ENCODE results near the gene MSI2. TPM values are rescaled to one million over a fixed set of nuclear protein-coding genes. Genes with fewer than 3 reads are reported as not detected.

The MSI2 gene
- total RNA-seq, 4 donors from 2014 or later = 14.9 to 24.4 (median 19.8) TPM

- no peak for TF ChIP-seq CTCF (IDR thresholded peaks at IDR 0.05)
- DNase-seq (ENCODE audit: low spot score) = no peak
- no peak for ATAC-seq (ENCODE audit: low FRiP score)
Observed at GRCh38 chr17:57550668-57551315, 294.5 kb downstream of the MSI2 start.

DNA sequence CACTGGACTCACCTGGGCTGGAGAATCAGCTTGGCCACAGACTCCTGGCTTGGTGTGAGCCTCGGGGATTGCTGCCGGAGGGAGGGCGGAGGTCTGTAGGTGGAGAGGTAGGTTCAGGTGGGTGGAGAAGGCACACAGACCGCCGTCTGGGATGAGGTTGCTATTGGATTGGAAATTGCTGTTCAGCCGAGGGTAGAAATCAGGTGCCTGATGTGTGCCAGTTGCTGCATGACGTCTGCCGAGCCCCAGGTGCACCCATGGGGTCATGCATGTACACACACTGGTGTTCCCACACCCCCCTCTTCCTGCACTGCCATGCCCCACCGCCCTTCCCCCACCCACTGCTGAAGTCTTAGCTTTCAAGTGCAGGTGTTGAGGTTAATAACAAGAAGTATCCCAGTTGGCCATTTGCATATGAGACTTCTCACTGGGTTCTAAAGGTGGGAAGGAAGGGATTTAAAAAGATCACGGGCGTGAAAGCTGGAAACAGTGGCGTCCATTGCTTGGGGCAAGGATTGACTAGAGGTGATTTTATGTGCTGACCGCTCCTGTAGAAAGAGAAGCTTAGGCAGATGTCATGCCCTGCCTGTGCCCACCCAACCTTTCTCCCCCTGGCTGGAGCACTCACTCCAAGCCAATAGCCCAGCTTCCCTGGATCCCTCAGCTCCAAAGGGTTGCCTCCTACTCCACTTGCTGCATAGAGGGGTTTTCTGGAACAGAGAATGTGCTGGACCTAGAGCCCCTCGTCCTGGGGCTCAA is 295.2 kb downstream of the MSI2 start:
- ATAC-seq (ENCODE audit: low FRiP score) (no peak), DNase-seq (ENCODE audit: low spot score) (no peak)
- TF ChIP-seq CTCF (IDR thresholded peaks at IDR 0.05) = no peak

- ATAC-seq (ENCODE audit: low FRiP score) = no peak
- TF ChIP-seq CTCF (IDR thresholded peaks at IDR 0.05) = no peak
Observed at GRCh38 chr17:57552114-57552624, 295.8 kb downstream of the MSI2 start.

GRCh38 chr17:57553526-57553925 is 297.2 kb downstream of the MSI2 start:
- ATAC-seq (ENCODE audit: low FRiP score) (peak; percentile 43), DNase-seq (ENCODE audit: low spot score) (no peak)
- TF ChIP-seq CTCF (IDR thresholded peaks at IDR 0.05) = no peak

More at GRCh38 chr17:57552114-57552624, 295.8 kb downstream of the MSI2 start:
- DNase-seq (ENCODE audit: low spot score) = no peak

- ATAC-seq (ENCODE audit: low FRiP score) (no peak), DNase-seq (ENCODE audit: low spot score) (no peak)
- no peak for TF ChIP-seq CTCF (IDR thresholded peaks at IDR 0.05)
Observed at GRCh38 chr17:57553991-57554825, 297.9 kb downstream of the MSI2 start.

GRCh38 chr17:57554826-57555635 is 298.7 kb downstream of the MSI2 start:
- no peak for ATAC-seq (ENCODE audit: low FRiP score)
- no peak for TF ChIP-seq CTCF (IDR thresholded peaks at IDR 0.05)
- DNase-seq (ENCODE audit: low spot score) = no peak
